Dermis microvascular lymphatic vessel endothelial cell (primary cell): ENCODE measurements around the gene MYL7. TPM values are rescaled to one million over a fixed set of nuclear protein-coding genes. Genes with fewer than 3 reads are reported as not detected.
"Not testable (repeated sequence)": the region's sequence is repeated elsewhere in the genome, so short reads cannot be mapped to it uniquely, and the experiment has no call there.

ENCODE experiments used
- DNase-seq, 2 donors: peaks; one replicate each; pipeline versions ENCODE4 v3.0.0 to v3.0.0-alpha.2; 2010; ENCODE audit warnings: low read depth in 2 of 2
- total RNA-seq: library from RNA; depleted of rRNA; stranded (reverse); fragments of >200 nt; gene quantifications from 2 replicates; pipeline ENCODE4 v1.2.1, GENCODE V29; 2014

The MYL7 gene
- total RNA-seq, 1 donor from 2014 or later: not detected

GRCh38 chr7:44172352-44172751 is 31.2 kb upstream of the MYL7 start:
- no peak for DNase-seq

GRCh38 chr7:44171901-44172300 is 30.8 kb upstream of the MYL7 start:
- DNase-seq: not testable (repeated sequence)

- no peak for DNase-seq
These were observed 26.8 kb upstream of the MYL7 start for GRCh38 chr7:44167920-44168319.

GRCh38 chr7:44163591-44163990 is 22.5 kb upstream of the MYL7 start:
- no peak for DNase-seq

- DNase-seq: no peak
These were observed 21.8 kb upstream of the MYL7 start for GRCh38 chr7:44162785-44163395.

GRCh38 chr7:44162179-44162578 is 21.0 kb upstream of the MYL7 start:
- no peak for DNase-seq

- DNase-seq: no peak
These were observed 20.2 kb upstream of the MYL7 start for GRCh38 chr7:44161371-44161770.

GRCh38 chr7:44159824-44160630 is 18.9 kb upstream of the MYL7 start:
- DNase-seq: no peak

- no peak for DNase-seq
These were observed 17.9 kb upstream of the MYL7 start for GRCh38 chr7:44158873-44159631.

- no peak for DNase-seq
These were observed 17.2 kb upstream of the MYL7 start for GRCh38 chr7:44158096-44158872.

GRCh38 chr7:44157116-44158080 is 16.3 kb upstream of the MYL7 start:
- no peak for DNase-seq

- DNase-seq: no peak
These were observed 15.4 kb upstream of the MYL7 start for GRCh38 chr7:44156453-44157010.

GRCh38 chr7:44155191-44156185 is 14.4 kb upstream of the MYL7 start:
- DNase-seq: no peak

- no peak for DNase-seq
These were observed 13.6 kb upstream of the MYL7 start for GRCh38 chr7:44154703-44155102.

- DNase-seq: no peak
These were observed 12.8 kb upstream of the MYL7 start for GRCh38 chr7:44153948-44154335.

GRCh38 chr7:44152971-44153947 is 12.1 kb upstream of the MYL7 start:
- DNase-seq: no peak

- DNase-seq: no peak
These were observed 10.8 kb upstream of the MYL7 start for GRCh38 chr7:44151956-44152355.
